Measurements from ENCODE around the gene TNIK. TPM values are rescaled to one million over a fixed set of nuclear protein-coding genes. Genes with fewer than 3 reads are reported as not detected.

TNIK gene
- total and polyA plus RNA-seq, 10 donors, result 0.85 to 34.5 (median 14.1) TPM

GRCh38 chr3:171222995-171223394 is 237.2 kb downstream of the TNIK start:
- TF ChIP-seq POLR2A (IDR thresholded peaks at IDR 0.05) (no peak), CTCF (IDR thresholded peaks at IDR 0.05 in 8 of 11, conservative IDR thresholded peaks at IDR 0.05 in 3 of 11) (no peak), POLR2AphosphoS5 (IDR thresholded peaks at IDR 0.05) (no peak)
- H3K4me1 ChIP-seq, result no peaks in the 10 kb centered on the region
- H3K9me3 ChIP-seq, result peaks cover 0 to 8% (median 6%) of the 10 kb centered on the region in 8 donors
- 78 to 93% (median 82%) methylated on average over 5 of the region's 5 CpGs for WGBS, 5 donors
- no peak overlapping the region for H3K27ac ChIP-seq
- intact Hi-C loops (cut with DNase I; ENCODE audit: low total_unique reads), result no loop called here
- H3K4me3 ChIP-seq, result no peak overlapping the region
- peaks cover 0 to 3% (median 0%) of the 10 kb centered on the region in 6 donors for H3K36me3 ChIP-seq
- H3K27me3 ChIP-seq (replicated peaks in 1 of 7), result no peaks in the 10 kb centered on the region
- DNase-seq, result no peak

- H3K4me1 ChIP-seq, result no peaks in the 10 kb centered on the region
- WGBS, 5 donors, result 86 to 97% (median 92%) methylated on average over 2 of the region's 2 CpGs
- no peak overlapping the region for H3K4me3 ChIP-seq
- H3K27me3 ChIP-seq (replicated peaks in 1 of 7), result no peaks in the 10 kb centered on the region
- DNase-seq, result no peak
- intact Hi-C loops (cut with DNase I; ENCODE audit: low total_unique reads), result no loop called here
- TF ChIP-seq POLR2A (IDR thresholded peaks at IDR 0.05) (no peak), POLR2AphosphoS5 (IDR thresholded peaks at IDR 0.05) (no peak), CTCF (IDR thresholded peaks at IDR 0.05 in 8 of 11, conservative IDR thresholded peaks at IDR 0.05 in 3 of 11) (no peak)
- no peak overlapping the region for H3K27ac ChIP-seq
- peaks cover 0 to 3% (median 0%) of the 10 kb centered on the region in 6 donors for H3K36me3 ChIP-seq
- H3K9me3 ChIP-seq, result peaks cover 0 to 8% (median 6%) of the 10 kb centered on the region in 8 donors
These were observed 238.6 kb downstream of the TNIK start for GRCh38 chr3:171221597-171221996.

- WGBS, 5 donors, result 80 to 94% (median 85%) methylated on average over 2 of the region's 2 CpGs
- intact Hi-C loops (cut with DNase I; ENCODE audit: low total_unique reads), result no loop called here
- H3K36me3 ChIP-seq, result peaks cover 0 to 3% (median 0%) of the 10 kb centered on the region in 6 donors
- H3K27me3 ChIP-seq (replicated peaks in 1 of 7), result no peaks in the 10 kb centered on the region
- no peak overlapping the region for H3K27ac ChIP-seq
- peaks cover 0 to 5% (median 3%) of the 10 kb centered on the region in 8 donors for H3K9me3 ChIP-seq
- H3K4me1 ChIP-seq, result no peaks in the 10 kb centered on the region
- no peak for DNase-seq
- no peak for TF ChIP-seq POLR2AphosphoS5 (IDR thresholded peaks at IDR 0.05)
- no peak for TF ChIP-seq POLR2A (IDR thresholded peaks at IDR 0.05)
- TF ChIP-seq CTCF (IDR thresholded peaks at IDR 0.05 in 8 of 11, conservative IDR thresholded peaks at IDR 0.05 in 3 of 11), result no peak
- no peak overlapping the region for H3K4me3 ChIP-seq
These were observed 239.1 kb downstream of the TNIK start for GRCh38 chr3:171221104-171221503.

- TF ChIP-seq POLR2A (IDR thresholded peaks at IDR 0.05) (no peak), POLR2AphosphoS5 (IDR thresholded peaks at IDR 0.05) (no peak), CTCF (IDR thresholded peaks at IDR 0.05 in 8 of 11, conservative IDR thresholded peaks at IDR 0.05 in 3 of 11) (no peak)
- Histone ChIP-seq H3K36me3 (no peaks in the 10 kb centered on the region), H3K27me3 (replicated peaks in 1 of 7) (no peaks in the 10 kb centered on the region), H3K4me1 (no peaks in the 10 kb centered on the region), H3K4me3 (no peak overlapping the region), H3K27ac (no peak overlapping the region), H3K9me3 (no peaks in the 10 kb centered on the region)
- no peak for DNase-seq
- intact Hi-C loops (cut with DNase I; ENCODE audit: low total_unique reads), result no loop called here
These were observed 240.9 kb downstream of the TNIK start for GRCh38 chr3:171219258-171219657.
